IMR-90 (cell line): ENCODE results near the gene SHROOM3. TPM values are rescaled to one million over a fixed set of nuclear protein-coding genes. Genes with fewer than 3 reads are reported as not detected.
A peak's percentile ranks its signal among the peaks of the same experiment; 100 is the strongest.

Source experiments
- ATAC-seq: fragments of 200-7000 bp; cut with Tn5 transposase; 2 replicates; pipeline ENCODE4 v1.9.1; 2020; ENCODE audit warnings: low read depth, mild to moderate bottlenecking, moderate library complexity
- BruUV-seq: library from RNA; stranded (reverse); fragments of 400-500 nt; replicated peaks from 2 replicates; lab custom pipeline; 2021; lab: Mats Ljungman, UMichigan
- CTCF ChIA-PET: fragments of 300-600 bp; formaldehyde crosslinking; extraction: SDS; loops from one replicate; lab custom pipeline; 2021; ENCODE audit warnings: antibody characterized with exemption; lab: Yijun Ruan, JAX
- POLR2A ChIA-PET: fragments of 300-600 bp; sonication (Branson Sonifier 250); formaldehyde crosslinking; loops from one replicate; lab custom pipeline; 2022; ENCODE audit warnings: antibody characterized with exemption; ENCODE audit not compliant: unreplicated experiment; lab: Charles Lee
- DNase-seq: peaks from one replicate; pipeline ENCODE4 v3.0.0; 2013
- H2AFZ ChIP-seq: replicated peaks from 2 replicates; pipeline ENCODE3; 2013; ENCODE audit warnings: low read length, mild to moderate bottlenecking; ENCODE audit not compliant: poor library complexity
- H2AK5ac ChIP-seq: 2 replicates; pipeline ENCODE4 v1.6.1; 2013; ENCODE audit warnings: low read depth, low read length, inconsistent platforms
- H2AK9ac ChIP-seq: replicated peaks from 2 replicates; pipeline ENCODE3; 2013; ENCODE audit warnings: mild to moderate bottlenecking, low read depth, low read length, moderate library complexity; ENCODE audit not compliant: poor library complexity
- H2BK120ac ChIP-seq: 2 replicates; pipeline ENCODE4 v1.6.1; 2013; ENCODE audit warnings: low read depth, low read length, inconsistent platforms
- H2BK15ac ChIP-seq: 3 replicates; pipeline ENCODE4 v1.6.1; 2013; ENCODE audit warnings: low read depth, low read length, inconsistent platforms
- H2BK20ac ChIP-seq: 2 replicates; pipeline ENCODE4 v1.6.1; 2013; ENCODE audit warnings: low read depth, mild to moderate bottlenecking, inconsistent platforms, low read length, moderate library complexity
- H2BK5ac ChIP-seq: 2 replicates; pipeline ENCODE4 v1.6.1; 2013; ENCODE audit warnings: mild to moderate bottlenecking, low read depth, low read length, inconsistent platforms; ENCODE audit not compliant: poor library complexity, severe bottlenecking
- H3K14ac ChIP-seq: replicated peaks from 2 replicates; pipeline ENCODE4 v1.6.1; 2013; ENCODE audit warnings: low read depth, low read length, inconsistent platforms
- H3K18ac ChIP-seq: 2 replicates; pipeline ENCODE4 v1.6.1; 2013; ENCODE audit warnings: low read depth, low read length, control low read depth
- H3K23ac ChIP-seq: 2 replicates; pipeline ENCODE4 v1.6.1; 2013; ENCODE audit warnings: low read depth, low read length, inconsistent platforms
- H3K27ac ChIP-seq: 2 replicates; pipeline ENCODE4 v1.5.1; 2013; ENCODE audit warnings: mild to moderate bottlenecking, control low read depth, low read length; ENCODE audit not compliant: insufficient read depth
- H3K27me3 ChIP-seq: 2 replicates; pipeline ENCODE4 v1.6.1; 2013; ENCODE audit warnings: low read length; ENCODE audit not compliant: control insufficient read depth, insufficient read depth
- H3K36me3 ChIP-seq: 2 replicates; pipeline ENCODE4 v1.6.1; 2013; ENCODE audit warnings: low read length, mixed read lengths; ENCODE audit not compliant: control insufficient read depth, insufficient read depth
- H3K4ac ChIP-seq: 2 replicates; pipeline ENCODE4 v1.6.1; 2013; ENCODE audit warnings: low read depth, low read length, inconsistent platforms
- H3K4me1 ChIP-seq: 2 replicates; pipeline ENCODE4 v1.6.1; 2013; ENCODE audit warnings: low read length, mixed read lengths; ENCODE audit not compliant: control insufficient read depth, insufficient read depth
- H3K4me2 ChIP-seq: 2 replicates; pipeline ENCODE4 v1.6.1; 2013; ENCODE audit warnings: low read depth, mild to moderate bottlenecking, control low read depth, low read length, moderate library complexity
- H3K4me3 ChIP-seq: 2 replicates; pipeline ENCODE4 v1.5.1; 2013; ENCODE audit warnings: low read depth, mild to moderate bottlenecking, control low read depth, low read length, moderate library complexity; ENCODE audit not compliant: insufficient read depth
- H3K56ac ChIP-seq: 2 replicates; pipeline ENCODE4 v1.6.1; 2013; ENCODE audit warnings: low read length, inconsistent platforms; ENCODE audit not compliant: insufficient read depth; ENCODE audit errors: extremely low read depth
- H3K79me1 ChIP-seq, 2 experiments: 2 replicates each; pipeline ENCODE4 v1.6.1; 2013; ENCODE audit warnings: low read length in 2 of 2, inconsistent platforms in 1 of 2, low read depth in 1 of 2
- H3K9ac ChIP-seq: 2 replicates; pipeline ENCODE4 v1.6.1; 2013; ENCODE audit warnings: low read depth, low read length, control low read depth
- H3K9me1 ChIP-seq: 2 replicates; pipeline ENCODE4 v1.6.1; 2013; ENCODE audit warnings: low read length, inconsistent platforms; ENCODE audit not compliant: insufficient read depth
- H3K9me3 ChIP-seq: 2 replicates; pipeline ENCODE4 v1.6.1; 2013; ENCODE audit warnings: low read length; ENCODE audit not compliant: control insufficient read depth, insufficient read depth
- H4K20me1 ChIP-seq: 2 replicates; pipeline ENCODE4 v1.6.1; 2013; ENCODE audit warnings: low read length, inconsistent platforms; ENCODE audit not compliant: insufficient read depth
- H4K5ac ChIP-seq: 2 replicates; pipeline ENCODE4 v1.6.1; 2013; ENCODE audit warnings: mild to moderate bottlenecking, low read depth, low read length, control low read depth
- H4K8ac ChIP-seq, 2 experiments: 2 replicates each; pipeline ENCODE4 v1.6.1; 2013; ENCODE audit warnings: low read depth in 2 of 2, low read length in 2 of 2, control low read depth in 1 of 2, inconsistent platforms in 1 of 2
- H4K91ac ChIP-seq: 2 replicates; pipeline ENCODE4 v1.6.1; 2013; ENCODE audit warnings: low read depth, low read length, inconsistent platforms; ENCODE audit not compliant: insufficient read depth
- BHLHE40 ChIP-seq: fragments of 150-350 bp; IDR thresholded peaks from 2 replicates; pipeline ENCODE4 v1.6.1; 2016; ENCODE audit warnings: mild to moderate bottlenecking, low read depth, low read length
- CEBPB ChIP-seq: IDR thresholded peaks from 2 replicates; pipeline ENCODE4 v1.6.1; 2012; ENCODE audit warnings: low read depth, low read length, improper control_type of control experiment
- CHD1 ChIP-seq: IDR thresholded peaks from 2 replicates; pipeline ENCODE4 v1.6.1; 2012; ENCODE audit warnings: low read depth, low read length, improper control_type of control experiment
- CTCF ChIP-seq: conservative IDR thresholded peaks from 2 replicates; pipeline ENCODE4 v1.5.1; 2012; ENCODE audit warnings: mild to moderate bottlenecking, low read depth, low read length, improper control_type of control experiment
- ELK1 ChIP-seq: fragments of 150-350 bp; IDR thresholded peaks from 2 replicates; pipeline ENCODE4 v1.6.1; 2016; ENCODE audit warnings: low read depth, mild to moderate bottlenecking, low read length, moderate library complexity, borderline replicate concordance
- FOS ChIP-seq: fragments of 150-350 bp; IDR thresholded peaks from 2 replicates; pipeline ENCODE4 v1.6.1; 2016; ENCODE audit warnings: low read depth, low read length
- MAFK ChIP-seq: IDR thresholded peaks from 2 replicates; pipeline ENCODE4 v1.6.1; 2012; ENCODE audit warnings: low read depth, low read length, improper control_type of control experiment
- MAZ ChIP-seq: IDR thresholded peaks from 2 replicates; pipeline ENCODE4 v1.6.1; 2012; ENCODE audit warnings: low read depth, mild to moderate bottlenecking, low read length, improper control_type of control experiment, moderate library complexity, borderline replicate concordance
- MXI1 ChIP-seq: IDR thresholded peaks from 2 replicates; pipeline ENCODE4 v1.6.1; 2012; ENCODE audit warnings: low read depth, mild to moderate bottlenecking, low read length, moderate library complexity, borderline replicate concordance
- NFE2L2 ChIP-seq: fragments of 150-350 bp; IDR thresholded peaks from 2 replicates; pipeline ENCODE4 v1.6.1; 2016; ENCODE audit warnings: low read depth, mild to moderate bottlenecking, low read length
- POLR2A ChIP-seq: IDR thresholded peaks from 2 replicates; pipeline ENCODE4 v1.6.1; 2012; ENCODE audit warnings: mild to moderate bottlenecking, low read depth, low read length
- RAD21 ChIP-seq: IDR thresholded peaks from 2 replicates; pipeline ENCODE4 v1.6.1; 2012; ENCODE audit warnings: low read length, improper control_type of control experiment
- RCOR1 ChIP-seq: IDR thresholded peaks from 2 replicates; pipeline ENCODE4 v1.6.1; 2012; ENCODE audit warnings: mild to moderate bottlenecking, low read length, improper control_type of control experiment; ENCODE audit not compliant: insufficient replicate concordance
- RFX5 ChIP-seq: IDR thresholded peaks from 2 replicates; pipeline ENCODE4 v1.8.0; 2012; ENCODE audit warnings: low read depth, mild to moderate bottlenecking, low read length, moderate library complexity
- SMC3 ChIP-seq: fragments of 150-350 bp; IDR thresholded peaks from 2 replicates; pipeline ENCODE4 v1.6.1; 2016; ENCODE audit warnings: low read depth, mild to moderate bottlenecking, antibody characterized with exemption, low read length, moderate library complexity
- USF2 ChIP-seq: fragments of 150-350 bp; IDR thresholded peaks from 2 replicates; pipeline ENCODE4 v1.6.1; 2017; ENCODE audit warnings: mild to moderate bottlenecking, antibody characterized with exemption, low read length, low read depth
- WGBS, 2 experiments: methylation state at CpG; one replicate each; pipeline versions ENCODE4 v1.1.5 to v1.1.7; 2013; ENCODE audit warnings: missing lambda C conversion rate in 2 of 2; ENCODE audit not compliant: insufficient read length in 1 of 2; ENCODE audit errors: extremely low coverage in 2 of 2; 5-methylcytosine and 5-hydroxymethylcytosine counted together
- dilution Hi-C: fragments of 300-500 bp; cut with HindIII; formaldehyde crosslinking; loops from one replicate; pipeline ENCODE4 v1.14.3; 2018; ENCODE audit warnings: low sequenced_read_pairs; ENCODE audit not compliant: unreplicated experiment
- in situ Hi-C: fragments of 300-500 bp; cut with MboI; formaldehyde crosslinking; loops from 3 replicates; pipeline ENCODE4 v1.14.3; 2019; ENCODE audit warnings: low sequenced_read_pairs, inconsistent platforms, mixed read lengths
- intact Hi-C: fragments of 100-400 bp; cut with micrococcal nuclease; formaldehyde crosslinking; loops from 2 replicates; pipeline ENCODE4 v1.10.0; 2022
- polyA plus RNA-seq, 3 experiments: library from polyadenylated mRNA; depleted of rRNA; stranded (reverse); fragments of >200 nt; gene quantifications; 2 replicates each; pipeline ENCODE4 v1.2.3, GENCODE V29; 2012; ENCODE audit warnings: low replicate concordance in 1 of 3
- total RNA-seq: library from RNA; depleted of rRNA; stranded (reverse); fragments of >200 nt; gene quantifications from 2 replicates; pipeline ENCODE4 v1.2.3, GENCODE V29; 2012

The SHROOM3 gene
- total and polyA plus RNA-seq, 2 of the 4 experiments (the other 2 are of a cell fraction) = 10.8 to 19.5 TPM

- Histone ChIP-seq H3K36me3 (no peaks in the 10 kb centered on the region), H4K91ac (peak overlapping the region; percentile 26; the same call in 1 of the 2 replicates), H2BK15ac (no peak overlapping the region), H2AK9ac (no peak overlapping the region), H3K23ac (no peak overlapping the region), H4K5ac (no peak overlapping the region), H2BK5ac (no peak overlapping the region), H3K27me3 (no peaks in the 10 kb centered on the region), H4K20me1 (no peaks in the 10 kb centered on the region), H2BK120ac (peak overlapping the region; percentile 67), H4K8ac (peak overlapping the region in 1 of 2 experiments; percentile 35; a peak in 1 of 4 replicates), H3K4me3 (no peak overlapping the region), H3K79me1 (no peaks in the 10 kb centered on the region), H3K9me1 (no peaks in the 10 kb centered on the region), H3K14ac (no peak overlapping the region; the same call in 1 of the 2 replicates), H2AFZ (no peak overlapping the region), H3K4me1 (peaks cover 1% of the 10 kb centered on the region; the same call in 1 of the 2 replicates), H3K4me2 (no peak overlapping the region), H3K4ac (peak overlapping the region; percentile 67), H3K27ac (no peak overlapping the region), H3K56ac (no peak overlapping the region), H3K9me3 (no peaks in the 10 kb centered on the region), H2BK20ac (peak overlapping the region; percentile 52), H3K18ac (no peak overlapping the region; the same call in 1 of the 2 replicates), H2AK5ac (peak overlapping the region; percentile 30; the same call in 1 of the 2 replicates), H3K9ac (no peak overlapping the region)
- 74% methylated on average over 2 of the region's 5 CpGs; no CpG with 5 or more reads in 1 of the 2 experiments for WGBS, 2 experiments
- intact Hi-C loops (no loop called here), dilution Hi-C loops (no loop called here), in situ Hi-C loops (no loop called here)
- ATAC-seq (no peak), DNase-seq (no peak)
- no TSS peak for BruUV-seq
- POLR2A ChIA-PET = no interaction called here
- TF ChIP-seq FOS (no peak), USF2 (no peak), RCOR1 (no peak), RFX5 (no peak), SMC3 (no peak), MAZ (no peak), ELK1 (no peak), BHLHE40 (no peak), POLR2A (no peak), RAD21 (no peak), MXI1 (no peak), MAFK (no peak), CTCF (no peak), CHD1 (no peak), CEBPB (no peak), NFE2L2 (no peak)
- CTCF ChIA-PET = no interaction called here
These were observed 161.7 kb downstream of the SHROOM3 start for GRCh38 chr4:76596713-76597112.
